GM21526 (cell line): Measurements from ENCODE around the gene LRRC40.
"Not testable (repeated sequence)": the region's sequence is repeated elsewhere in the genome, so short reads cannot be mapped to it uniquely, and the experiment has no call there.

Experiments
- ATAC-seq: cut with Tn5 transposase; IDR thresholded peaks from one replicate; pipeline ENCODE4 v1.9.1; 2021; ENCODE audit warnings: moderate library complexity; ENCODE audit not compliant: unreplicated experiment, low FRiP score

The LRRC40 gene

DNA sequence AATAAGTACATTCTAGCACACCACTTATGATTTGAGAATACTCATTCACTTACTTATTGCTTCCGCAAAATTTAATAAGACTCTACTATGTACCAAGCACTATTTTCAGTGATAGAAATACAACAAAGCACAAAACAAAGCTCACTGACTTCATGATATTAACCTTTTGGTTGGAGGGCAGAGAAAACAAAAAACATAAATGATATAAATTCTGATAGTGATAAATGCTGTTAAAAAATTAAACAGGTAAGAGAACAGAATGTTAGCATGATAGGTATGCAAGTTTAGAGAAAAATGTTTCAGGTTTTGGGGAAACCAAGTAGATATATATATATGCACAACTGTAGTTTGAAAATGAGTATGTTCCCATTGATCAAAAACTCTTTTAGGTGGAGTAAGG, 1.2 kb downstream of the LRRC40 start:
- ATAC-seq: no peak

DNA sequence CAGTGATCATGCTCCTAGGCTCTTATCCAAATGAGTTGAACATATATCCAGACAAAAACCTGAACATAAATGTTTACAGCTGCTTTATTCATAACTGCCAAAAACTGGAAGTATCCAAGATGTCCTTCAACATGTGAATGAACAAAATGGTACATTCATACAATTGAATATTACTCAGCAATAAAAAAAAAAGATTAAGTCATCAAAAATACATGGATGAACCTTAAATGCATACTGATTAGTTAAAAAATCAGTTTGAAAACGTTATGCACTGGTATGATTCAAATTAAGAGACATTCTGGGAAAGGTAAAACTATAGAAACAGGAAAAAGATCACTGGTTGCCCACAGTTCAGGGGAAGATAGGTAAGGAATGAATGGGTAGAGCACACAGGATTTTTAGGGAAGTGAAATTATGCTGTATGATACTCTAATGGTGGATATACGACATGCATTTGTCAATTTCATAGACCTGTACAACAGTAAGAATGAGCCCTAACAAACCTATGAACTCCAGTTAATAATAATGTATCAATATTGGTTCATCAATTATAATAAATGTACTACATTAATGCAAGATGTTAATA, 3.1 kb downstream of the LRRC40 start:
- ATAC-seq: no peak

- ATAC-seq: no peak
These were observed 5.3 kb downstream of the LRRC40 start for GRCh38 chr1:70200065-70200464.

- no peak for ATAC-seq
These were observed 9.0 kb downstream of the LRRC40 start for GRCh38 chr1:70196333-70196732.

DNA sequence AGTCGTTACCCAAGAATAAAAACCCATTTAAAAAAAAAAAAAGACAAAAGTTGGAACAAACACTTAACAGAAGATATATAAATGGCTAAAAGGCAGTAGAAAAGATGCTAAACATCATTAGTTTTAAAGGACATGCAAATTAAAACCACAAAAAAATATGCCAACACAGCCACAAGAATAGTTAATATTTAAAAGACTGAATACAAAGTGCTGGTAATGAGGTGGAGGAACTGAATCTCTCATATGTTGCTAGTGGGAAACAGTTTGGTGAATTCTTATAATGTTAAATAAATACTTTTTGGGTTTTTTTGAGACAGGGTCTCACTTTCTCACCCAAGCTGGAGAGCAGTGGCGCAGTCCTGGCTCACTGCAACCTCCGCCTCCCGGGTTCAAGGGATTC, 10.0 kb downstream of the LRRC40 start:
- no peak for ATAC-seq

GRCh38 chr1:70194601-70195000, 10.8 kb downstream of the LRRC40 start:
- no peak for ATAC-seq

DNA sequence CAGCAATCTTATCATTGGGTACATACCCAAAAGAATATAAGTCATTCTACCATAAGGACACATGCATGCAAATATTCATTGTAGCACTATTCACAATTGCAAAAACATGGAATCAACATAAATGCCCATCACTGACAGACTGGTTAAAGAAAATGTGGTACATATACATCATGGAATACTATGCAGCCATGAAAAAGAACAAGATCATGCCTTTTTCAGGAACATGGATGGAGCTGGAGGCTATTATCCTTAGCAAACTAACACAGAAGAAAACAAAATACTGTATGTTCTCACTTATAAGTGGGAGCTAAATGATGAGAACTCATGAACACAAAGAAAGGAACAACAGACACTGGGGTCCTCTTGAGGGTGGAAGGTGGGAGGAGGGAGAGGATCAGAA, 12.9 kb downstream of the LRRC40 start:
- ATAC-seq: not testable (repeated sequence)

GRCh38 chr1:70190180-70190579, 15.2 kb downstream of the LRRC40 start:
- no peak for ATAC-seq

DNA sequence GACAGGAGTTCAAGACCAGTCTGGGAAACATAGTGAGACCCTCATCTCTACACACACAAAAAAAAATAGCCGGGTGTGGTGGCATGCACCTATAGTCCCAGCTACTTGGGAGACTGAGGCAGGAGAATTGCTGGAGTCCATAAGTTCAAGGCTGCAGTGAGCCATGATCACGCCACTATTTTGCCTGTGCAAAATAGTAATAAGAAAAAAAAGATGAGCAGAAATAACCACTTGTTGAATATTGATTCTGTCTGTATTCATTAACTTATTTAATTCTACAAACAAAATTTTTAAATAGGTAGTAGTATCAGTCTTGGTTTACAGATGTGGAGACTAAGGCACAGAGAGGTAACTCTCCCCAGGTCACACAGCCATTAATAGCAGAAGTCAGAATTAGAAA, 16.9 kb downstream of the LRRC40 start:
- no peak for ATAC-seq

GRCh38 chr1:70185181-70185580, 20.2 kb downstream of the LRRC40 start:
- not testable (repeated sequence) for ATAC-seq

- ATAC-seq: no peak
These were observed 33.9 kb downstream of the LRRC40 start for GRCh38 chr1:70171512-70171911.

GRCh38 chr1:70169018-70169839, 36.1 kb downstream of the LRRC40 start:
- ATAC-seq: no peak

GRCh38 chr1:70168283-70168682, 37.1 kb downstream of the LRRC40 start:
- ATAC-seq: no peak

GRCh38 chr1:70164350-70164749, 41.0 kb downstream of the LRRC40 start:
- ATAC-seq: no peak

DNA sequence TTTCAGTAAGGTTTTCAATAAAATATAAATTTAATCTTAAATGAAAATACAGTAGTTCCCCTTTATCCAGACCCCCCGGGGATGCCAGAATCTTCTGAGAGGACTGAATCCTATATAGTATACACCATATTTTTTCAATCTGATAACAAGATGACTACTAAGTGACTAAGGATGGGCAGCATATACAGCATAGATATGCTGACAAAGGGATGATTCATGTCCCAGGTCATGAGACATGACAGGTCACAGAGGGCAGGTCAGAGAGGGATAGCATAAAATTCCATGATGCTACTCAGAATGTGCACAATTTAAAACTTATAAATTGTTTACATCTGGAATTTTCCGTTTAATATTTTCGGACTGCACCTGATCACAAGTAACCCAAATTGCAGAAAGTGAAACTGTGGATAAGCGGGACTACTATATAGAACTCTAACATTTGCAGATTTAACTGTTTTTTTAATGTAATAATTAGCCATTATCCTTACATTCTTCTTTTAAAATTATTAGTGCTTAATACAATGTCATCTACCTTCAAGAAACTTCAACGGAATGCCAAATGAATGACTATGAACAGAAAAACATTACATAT, 48.8 kb downstream of the LRRC40 start:
- no peak for ATAC-seq

GRCh38 chr1:70153739-70154138, 51.6 kb downstream of the LRRC40 start:
- ATAC-seq: no peak

- ATAC-seq: no peak
These were observed 54.9 kb downstream of the LRRC40 start for GRCh38 chr1:70150444-70150843.

- no peak for ATAC-seq
These were observed 58.9 kb downstream of the LRRC40 start for GRCh38 chr1:70146488-70146887.

- no peak for ATAC-seq
These were observed 62.2 kb downstream of the LRRC40 start for GRCh38 chr1:70143048-70143659.

DNA sequence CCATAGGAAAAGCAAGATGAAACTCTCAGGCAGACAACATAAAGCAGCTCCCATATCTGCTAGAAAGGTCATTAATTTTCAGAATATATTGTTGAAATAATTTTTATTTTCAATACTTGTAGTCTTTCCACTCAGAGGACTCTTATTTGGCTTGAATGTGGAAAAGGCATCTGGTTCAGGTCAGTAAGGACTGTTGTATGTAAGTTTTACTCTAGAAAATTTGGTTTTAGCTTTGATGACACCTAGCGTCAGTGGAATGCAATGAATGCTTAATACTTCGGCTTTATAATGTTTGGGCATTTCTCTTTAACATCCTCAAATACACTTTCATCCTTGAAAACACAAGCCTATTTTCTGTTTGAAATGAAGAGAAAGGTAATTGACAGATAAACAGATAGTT, 63.3 kb downstream of the LRRC40 start:
- no peak for ATAC-seq

DNA sequence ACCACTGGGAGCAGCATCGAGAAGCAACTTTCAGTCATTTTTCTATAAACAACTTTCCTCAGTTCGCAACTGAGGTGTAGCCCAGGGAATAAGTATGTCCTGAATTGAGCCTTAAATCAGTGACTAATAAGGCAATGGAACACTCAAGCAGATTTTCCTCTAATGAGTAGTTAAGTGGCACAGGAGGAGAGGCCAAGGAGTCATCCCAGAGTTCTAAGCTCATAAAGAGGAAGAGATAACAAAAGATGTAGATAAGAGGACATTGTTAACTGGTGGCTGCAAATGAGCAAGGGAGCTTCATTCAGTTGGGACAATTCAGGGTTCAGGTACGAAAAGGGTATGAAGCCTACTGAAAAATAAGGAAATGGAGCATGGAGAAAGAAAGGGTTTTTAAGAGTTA, 64.5 kb downstream of the LRRC40 start:
- no peak for ATAC-seq
